NT2/D1 (cell line): Measurements from ENCODE around the gene KAZALD1.

Experiments used
- YY1 ChIP-seq: IDR thresholded peaks from 2 replicates; pipeline ENCODE4 v1.6.1; 2011; ENCODE audit not compliant: insufficient read length, insufficient read depth
- ZNF274 ChIP-seq: IDR thresholded peaks from 2 replicates; pipeline ENCODE4 v1.6.1; 2011; ENCODE audit warnings: mild to moderate bottlenecking, low read depth, low read length

GRCh38 chr10:101095004-101095403 lies 33.2 kb downstream of the KAZALD1 start:
- TF ChIP-seq ZNF274 (no peak), YY1 (no peak)
